Measurements from ENCODE around the gene FAM131B.

Gene FAM131B

DNA sequence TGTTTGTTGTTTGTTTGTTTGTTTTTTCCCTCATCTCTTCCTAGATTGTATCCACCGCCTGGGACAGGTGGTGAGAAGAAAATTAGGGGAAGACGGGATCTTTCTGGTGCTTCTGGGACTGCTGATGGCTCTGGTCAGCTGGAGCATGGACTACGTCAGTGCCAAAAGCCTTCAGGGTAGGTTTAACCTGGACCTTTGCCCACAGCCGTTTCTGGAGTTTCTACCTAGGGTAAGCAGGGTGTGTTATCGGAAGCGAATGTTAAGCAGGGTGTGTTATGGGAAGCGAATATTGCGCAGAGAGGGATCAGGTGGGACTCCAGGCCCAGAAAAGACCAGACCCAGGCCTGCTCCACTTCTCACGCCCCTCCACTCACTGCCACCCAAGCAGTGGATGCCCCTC is 41.9 kb downstream of the FAM131B start:
- DNase-seq, result no peak

DNA sequence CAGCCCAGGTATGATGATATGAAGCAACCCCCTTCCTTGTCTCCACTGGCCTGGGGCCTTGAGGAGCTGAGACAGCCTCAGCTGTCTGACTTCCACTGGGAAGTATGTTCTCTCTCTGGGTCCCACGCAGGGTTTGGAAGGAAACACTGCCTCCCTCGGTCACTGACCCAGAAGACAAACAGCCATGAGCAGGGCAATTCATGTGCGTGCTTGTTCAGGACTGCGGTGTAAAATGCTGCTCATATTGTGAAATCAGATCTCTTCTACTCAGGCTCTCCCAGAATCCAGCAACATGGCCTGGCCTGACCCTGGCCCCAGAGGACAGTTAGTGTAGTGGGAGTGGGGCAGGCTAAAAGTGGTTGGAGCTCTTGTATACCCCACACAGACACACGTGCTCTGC is 43.9 kb downstream of the FAM131B start:
- no peak for DNase-seq

DNA sequence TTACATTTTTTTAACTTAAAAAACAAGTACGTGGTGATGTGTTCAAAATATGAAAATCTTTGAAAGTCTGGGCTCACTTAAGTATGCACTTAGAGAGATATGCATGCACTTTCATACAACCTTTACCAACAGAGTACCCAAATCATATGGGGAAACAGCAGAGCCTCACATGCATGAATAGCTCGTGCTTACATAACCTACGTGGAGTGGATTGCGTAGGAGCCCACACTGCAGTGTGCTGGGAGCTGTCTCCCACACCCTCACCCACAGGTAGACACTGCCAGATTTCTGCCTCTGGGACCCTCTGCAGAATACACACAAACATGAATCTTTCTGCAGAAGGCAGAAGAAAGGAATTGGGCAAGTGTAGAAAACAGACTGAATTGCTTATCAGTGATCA is 46.0 kb downstream of the FAM131B start:
- no peak for DNase-seq

DNA sequence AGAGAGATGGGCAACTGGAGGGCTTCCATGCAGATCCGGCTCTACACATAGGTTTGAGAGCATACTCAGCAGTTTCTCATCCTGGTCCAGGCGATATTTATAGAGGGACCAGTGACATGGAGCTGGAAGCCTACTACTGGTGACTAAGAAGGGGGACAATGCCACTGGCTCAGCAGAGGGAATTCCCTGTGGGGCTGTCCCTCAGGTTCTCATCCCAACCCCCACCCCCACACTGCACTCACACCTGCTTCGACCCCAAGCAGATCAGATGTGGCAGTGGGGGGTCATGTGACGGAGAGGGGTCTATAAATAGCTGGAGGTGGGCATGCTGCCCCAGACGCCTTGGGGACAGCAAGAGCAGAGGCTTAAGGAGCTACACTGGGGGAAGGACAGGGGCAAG is 46.7 kb downstream of the FAM131B start, which contains the start of gene CLCN1:
Gene CLCN1, plus strand, starts transcription at position 336 of the 400 bp plus-strand sequence. CDS start 102 bp downstream, outside the sequence.
- DNase-seq, result no peak

DNA sequence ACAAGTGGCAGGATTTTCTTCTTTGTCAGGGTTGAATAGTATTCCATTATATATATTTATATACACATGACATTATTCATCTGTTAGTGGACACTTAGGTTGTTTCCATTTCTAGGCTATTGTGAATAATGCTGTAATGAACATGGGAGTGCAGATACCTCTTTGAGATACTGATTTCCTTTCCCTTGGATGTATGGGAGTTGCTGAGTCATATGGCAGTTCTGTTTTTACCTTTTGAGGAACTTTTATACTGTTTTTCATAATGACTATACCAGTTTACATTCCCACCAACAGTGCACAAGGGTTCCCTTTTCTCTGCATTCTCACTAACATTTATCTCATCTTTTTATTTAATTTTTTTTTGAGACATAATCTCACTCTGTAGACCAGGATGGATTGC is 48.4 kb downstream of the FAM131B start:
- no peak for DNase-seq

DNA sequence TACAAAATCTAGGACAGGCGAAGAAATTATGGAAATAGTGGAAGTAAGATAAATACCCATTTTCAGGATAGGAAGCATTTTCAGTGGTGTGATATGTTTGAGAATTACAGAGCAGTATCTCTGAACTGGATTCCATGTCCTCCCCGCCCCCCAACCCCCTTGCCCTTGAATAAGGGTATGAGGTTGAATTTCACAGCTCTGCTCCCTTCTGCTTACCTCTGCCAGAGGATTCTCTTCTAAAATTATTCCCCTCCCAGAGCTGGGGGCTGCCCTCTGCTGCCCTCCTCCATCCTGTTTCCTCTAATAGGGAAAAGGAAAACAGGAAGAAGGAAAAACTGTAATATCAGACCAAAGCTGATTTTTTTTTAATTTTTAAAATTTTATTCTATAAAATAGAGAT is 53.9 kb downstream of the FAM131B start:
- DNase-seq, result no peak

DNA sequence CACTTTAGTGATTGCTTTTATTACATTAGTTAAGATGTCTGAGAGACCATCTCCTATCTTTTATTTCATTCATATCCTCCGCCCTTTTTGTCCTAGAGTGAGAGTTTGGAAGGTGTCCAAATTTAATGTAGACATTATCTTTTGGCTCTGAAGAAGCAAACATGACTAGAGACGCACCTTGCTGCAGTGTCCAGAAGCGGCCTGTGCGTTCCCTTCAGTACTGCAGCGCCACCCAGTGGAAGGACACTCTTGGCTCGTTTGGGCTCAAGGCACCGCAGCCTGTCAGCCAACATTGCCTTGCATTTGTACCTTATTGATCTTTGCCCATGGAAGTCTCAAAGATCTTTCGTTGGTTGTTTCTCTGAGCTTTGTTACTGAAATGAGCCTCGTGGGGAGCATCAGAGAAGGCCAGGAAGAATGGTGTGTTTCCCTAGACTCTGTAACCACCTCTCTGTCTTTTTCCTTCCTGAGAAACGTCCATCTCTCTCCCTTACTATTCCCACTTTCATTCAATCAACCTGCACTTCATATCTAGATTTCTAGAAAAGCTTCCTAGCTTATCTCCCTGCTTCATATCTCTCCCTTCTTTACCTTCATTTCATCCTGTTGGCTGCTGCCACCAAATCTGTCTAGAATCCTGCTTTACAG is 57.0 kb downstream of the FAM131B start:
- peak; percentile 38 for DNase-seq

DNA sequence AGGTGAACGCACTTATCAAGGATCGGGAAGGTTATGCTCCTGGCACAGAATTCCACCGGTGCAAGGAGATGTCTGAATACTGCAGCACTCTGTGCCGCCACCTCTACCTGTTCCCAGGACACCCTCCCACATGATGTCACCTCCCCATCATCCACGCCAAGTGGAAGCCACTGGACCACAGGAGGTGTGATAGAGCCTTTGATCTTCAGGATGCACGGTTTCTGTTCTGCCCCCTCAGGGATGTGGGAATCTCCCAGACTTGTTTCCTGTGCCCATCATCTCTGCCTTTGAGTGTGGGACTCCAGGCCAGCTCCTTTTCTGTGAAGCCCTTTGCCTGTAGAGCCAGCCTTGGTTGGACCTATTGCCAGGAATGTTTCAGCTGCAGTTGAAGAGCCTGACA is 57.6 kb downstream of the FAM131B start:
- DNase-seq, result no peak

DNA sequence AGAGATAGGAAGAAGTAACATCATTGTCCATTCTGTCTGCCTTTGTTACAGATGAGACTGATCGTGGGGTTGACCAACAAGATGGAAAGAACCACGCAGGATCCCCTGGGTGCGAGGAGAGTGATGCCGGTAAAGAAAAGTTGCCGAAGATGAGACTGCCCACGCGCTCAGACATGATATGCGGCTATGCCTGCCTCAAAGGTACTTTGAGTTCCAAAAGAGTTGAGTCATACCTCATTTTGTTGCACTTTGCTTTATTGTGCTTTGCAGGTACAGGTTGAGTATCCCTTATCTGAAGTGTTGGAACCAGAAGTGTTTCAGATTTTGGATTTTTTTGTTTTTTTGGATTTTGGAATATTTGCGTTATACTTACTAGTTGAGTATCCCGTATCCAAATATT is 58.8 kb downstream of the FAM131B start:
- no peak for DNase-seq

All from 8988T (cell line).